NK-92 (cell line): ENCODE data around the gene RMI2.

Source experiments
- DNase-seq: peaks from one replicate; lab custom pipeline; 2025; ENCODE audit not compliant: unreplicated experiment; lab: John Stamatoyannopoulos, UW

Gene RMI2

GRCh38 chr16:11327277-11328171, 17.7 kb upstream of the RMI2 start:
- no peak for DNase-seq

- DNase-seq = no peak
Observed at GRCh38 chr16:11328172-11329070, 16.8 kb upstream of the RMI2 start.

- no peak for DNase-seq
Observed at GRCh38 chr16:11329071-11329491, 16.2 kb upstream of the RMI2 start.

GRCh38 chr16:11329891-11330290, 15.4 kb upstream of the RMI2 start:
- no peak for DNase-seq

GRCh38 chr16:11330526-11331237, 14.6 kb upstream of the RMI2 start:
- no peak for DNase-seq

GRCh38 chr16:11331967-11332366, 13.3 kb upstream of the RMI2 start:
- DNase-seq = no peak

GRCh38 chr16:11333010-11333409, 12.2 kb upstream of the RMI2 start:
- no peak for DNase-seq

- DNase-seq = no peak
Observed at GRCh38 chr16:11333702-11334101, 11.6 kb upstream of the RMI2 start.

- no peak for DNase-seq
Observed at GRCh38 chr16:11334831-11335404, 10.3 kb upstream of the RMI2 start.

GRCh38 chr16:11339075-11339474, 6.2 kb upstream of the RMI2 start:
- DNase-seq = no peak

- DNase-seq = no peak
Observed at GRCh38 chr16:11340710-11341109, 4.5 kb upstream of the RMI2 start.

- no peak for DNase-seq
Observed at GRCh38 chr16:11341371-11341770, 3.9 kb upstream of the RMI2 start.

- DNase-seq = no peak
Observed at GRCh38 chr16:11342021-11342855, 3.0 kb upstream of the RMI2 start.

- DNase-seq = no peak
Observed at GRCh38 chr16:11346700-11347319, 1.6 kb downstream of the RMI2 start.

- no peak for DNase-seq
Observed at GRCh38 chr16:11347831-11348230, 2.6 kb downstream of the RMI2 start.

GRCh38 chr16:11348737-11349598, 3.7 kb downstream of the RMI2 start:
- DNase-seq = no peak

- DNase-seq = no peak
Observed at GRCh38 chr16:11349599-11350276, 4.5 kb downstream of the RMI2 start.

GRCh38 chr16:11350519-11350918, 5.3 kb downstream of the RMI2 start:
- DNase-seq = no peak
